WERI-Rb-1 (cell line): ENCODE measurements around the gene CNR2.
"Not testable (repeated sequence)": the region's sequence is repeated elsewhere in the genome, so short reads cannot be mapped to it uniquely, and the experiment has no call there.

Source experiments
- DNase-seq: peaks from one replicate; pipeline ENCODE4 v3.0.0-alpha.2; 2020
- H3K27ac ChIP-seq: fragments of 250-450 bp; sonication (Bioruptor Pico); 2 replicates; pipeline ENCODE4 v1.5.1; 2020; ENCODE audit warnings: mild to moderate bottlenecking, moderate library complexity
- H3K27me3 ChIP-seq: fragments of 250-450 bp; sonication (Bioruptor Pico); 2 replicates; pipeline ENCODE4 v1.5.1; 2021; ENCODE audit warnings: mild to moderate bottlenecking, low read depth, moderate library complexity; ENCODE audit not compliant: insufficient read depth, severe bottlenecking
- H3K36me3 ChIP-seq: fragments of 250-450 bp; sonication (Bioruptor Pico); 2 replicates; pipeline ENCODE4 v1.5.1; 2020; ENCODE audit warnings: mild to moderate bottlenecking, moderate library complexity
- H3K4me3 ChIP-seq: 2 replicates; pipeline ENCODE4 v1.5.1; 2011; ENCODE audit warnings: low read depth, mild to moderate bottlenecking, control low read depth, low read length
- H3K9me3 ChIP-seq: fragments of 250-450 bp; sonication (Bioruptor Pico); 2 replicates; pipeline ENCODE4 v1.5.1; 2021; ENCODE audit warnings: mild to moderate bottlenecking, moderate library complexity; ENCODE audit not compliant: severe bottlenecking
- TF ChIP-seq, protein P1 (sequence below): IDR thresholded peaks from 2 replicates; pipeline ENCODE4 v1.5.1; 2011; ENCODE audit warnings: low read depth, mild to moderate bottlenecking, control low read depth, inconsistent platforms, low read length

The CNR2 gene

DNA sequence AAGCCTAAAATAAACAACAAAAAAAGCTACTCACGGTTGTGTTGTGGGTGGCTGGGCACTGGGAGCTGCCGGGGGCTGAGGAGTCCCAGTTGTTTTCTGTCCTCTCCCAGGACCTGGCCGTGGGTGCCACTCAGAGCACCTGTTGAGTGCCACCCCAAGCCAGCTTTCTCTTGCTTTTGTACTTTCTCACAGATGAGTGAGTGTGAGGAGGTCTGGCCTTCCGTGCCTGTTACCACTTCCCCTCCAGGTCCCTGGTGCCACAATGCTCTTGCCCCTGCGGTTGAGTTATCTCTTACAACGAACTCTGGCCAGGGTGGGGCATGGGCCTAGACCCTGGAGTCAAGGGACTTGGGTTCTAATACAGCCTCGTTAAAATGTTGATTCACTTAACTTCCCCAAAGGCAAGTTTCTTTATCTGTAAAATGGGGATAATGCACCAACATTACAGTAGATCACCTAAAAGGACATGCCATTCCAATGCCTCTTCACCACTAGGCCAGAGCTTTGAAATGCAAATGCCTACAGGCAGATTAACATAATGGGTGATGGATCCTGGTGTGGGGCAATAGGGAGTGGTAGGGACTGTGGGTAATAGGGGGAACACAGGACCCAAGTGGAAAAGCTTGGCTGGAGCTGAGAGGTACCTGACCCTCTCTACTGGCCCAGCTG, at the start of gene CNR2:
Gene CNR2, minus strand, starts transcription at position 151 of the 669 bp plus-strand sequence. CDS start 37,745 bp downstream, outside the sequence.
- DNase-seq, result no peak
- H3K36me3 ChIP-seq, result no peaks in the 10 kb centered on the region
- no peak within 1 kb of the TSS for H3K4me3 ChIP-seq
- TF ChIP-seq, protein P1, sequence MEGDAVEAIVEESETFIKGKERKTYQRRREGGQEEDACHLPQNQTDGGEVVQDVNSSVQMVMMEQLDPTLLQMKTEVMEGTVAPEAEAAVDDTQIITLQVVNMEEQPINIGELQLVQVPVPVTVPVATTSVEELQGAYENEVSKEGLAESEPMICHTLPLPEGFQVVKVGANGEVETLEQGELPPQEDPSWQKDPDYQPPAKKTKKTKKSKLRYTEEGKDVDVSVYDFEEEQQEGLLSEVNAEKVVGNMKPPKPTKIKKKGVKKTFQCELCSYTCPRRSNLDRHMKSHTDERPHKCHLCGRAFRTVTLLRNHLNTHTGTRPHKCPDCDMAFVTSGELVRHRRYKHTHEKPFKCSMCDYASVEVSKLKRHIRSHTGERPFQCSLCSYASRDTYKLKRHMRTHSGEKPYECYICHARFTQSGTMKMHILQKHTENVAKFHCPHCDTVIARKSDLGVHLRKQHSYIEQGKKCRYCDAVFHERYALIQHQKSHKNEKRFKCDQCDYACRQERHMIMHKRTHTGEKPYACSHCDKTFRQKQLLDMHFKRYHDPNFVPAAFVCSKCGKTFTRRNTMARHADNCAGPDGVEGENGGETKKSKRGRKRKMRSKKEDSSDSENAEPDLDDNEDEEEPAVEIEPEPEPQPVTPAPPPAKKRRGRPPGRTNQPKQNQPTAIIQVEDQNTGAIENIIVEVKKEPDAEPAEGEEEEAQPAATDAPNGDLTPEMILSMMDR, result no peak
- no peaks in the 10 kb centered on the region for H3K27me3 ChIP-seq
- H3K9me3 ChIP-seq, result no peaks in the 10 kb centered on the region
- no peak within 1 kb of the TSS for H3K27ac ChIP-seq

GRCh38 chr1:23960291-23961020, 47.3 kb upstream of the CNR2 start:
- Histone ChIP-seq H3K27me3 (no peaks in the 10 kb centered on the region), H3K27ac (peak overlapping the region; percentile 99), H3K4me3 (peak overlapping the region; percentile 90), H3K36me3 (peaks cover 38% of the 10 kb centered on the region), H3K9me3 (no peaks in the 10 kb centered on the region)
- TF ChIP-seq, protein P1, result no peak
- no peak for DNase-seq

- TF ChIP-seq, protein P1, result no peak
- DNase-seq, result peak; percentile 98
- H3K27ac ChIP-seq, result peak within 1 kb of the TSS; percentile 99
Observed at GRCh38 chr1:23959461-23960290, 46.5 kb upstream of the CNR2 start, which contains the start of gene PNRC2. Gene PNRC2, plus strand, starts transcription at chr1:23959828. Its CDS starts 1,630 bp downstream, at chr1:23961458.

GRCh38 chr1:23958810-23959460, 45.8 kb upstream of the CNR2 start:
- H3K4me3 ChIP-seq, result peak overlapping the region; percentile 90

More at GRCh38 chr1:23959461-23960290, 46.5 kb upstream of the CNR2 start, which contains the start of gene PNRC2:
- Histone ChIP-seq H3K27me3 (no peaks in the 10 kb centered on the region), H3K36me3 (peaks cover 30% of the 10 kb centered on the region), H3K9me3 (no peaks in the 10 kb centered on the region), H3K4me3 (peak within 1 kb of the TSS; percentile 90)

DNA sequence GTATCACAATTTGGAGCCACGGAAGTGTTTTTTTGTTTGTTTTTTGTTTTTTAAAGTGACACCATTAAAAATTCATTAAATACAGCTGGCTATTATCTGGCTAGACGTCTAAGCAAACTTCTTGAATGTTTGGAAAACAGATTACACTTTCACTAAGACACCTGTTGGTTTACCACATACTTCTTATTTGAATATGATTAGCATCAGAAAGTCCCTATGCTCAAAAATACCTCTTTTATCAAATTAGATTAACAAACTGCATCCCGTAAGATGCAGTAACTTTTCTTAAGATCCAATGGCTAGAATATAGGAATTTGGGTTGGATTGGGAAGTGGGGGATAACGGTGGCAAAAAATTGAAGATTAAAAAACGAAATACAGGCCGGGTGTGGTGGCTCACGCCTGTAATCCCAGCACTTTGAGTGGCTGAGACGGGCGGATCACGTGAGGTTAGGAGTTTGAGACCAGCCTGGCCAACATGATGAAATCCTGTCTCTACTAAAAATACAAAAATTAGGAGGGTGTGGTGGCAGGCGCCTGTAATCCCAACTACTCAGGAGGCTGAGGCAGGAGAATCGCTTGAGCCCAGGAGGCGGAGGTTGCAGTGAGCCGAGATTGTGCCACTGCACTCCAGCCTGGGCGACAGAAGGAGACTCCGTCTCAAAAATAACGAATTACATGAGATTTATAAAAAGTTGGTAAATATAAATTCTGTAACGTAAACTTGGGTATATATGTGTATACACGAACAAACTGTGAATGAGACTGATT, 45.1 kb upstream of the CNR2 start:
- Histone ChIP-seq H3K36me3 (peaks cover 17% of the 10 kb centered on the region), H3K4me3 (peak overlapping the region; percentile 90), H3K27ac (peak overlapping the region; percentile 99)
- not testable (repeated sequence) for DNase-seq, H3K27me3 ChIP-seq, H3K9me3 ChIP-seq

More at GRCh38 chr1:23958810-23959460, 45.8 kb upstream of the CNR2 start:
- peak overlapping the region; percentile 99 for H3K27ac ChIP-seq
- DNase-seq, result peak; percentile 93
- no peaks in the 10 kb centered on the region for H3K9me3 ChIP-seq
- TF ChIP-seq, protein P1, result no peak
- H3K27me3 ChIP-seq, result no peaks in the 10 kb centered on the region
- peaks cover 23% of the 10 kb centered on the region for H3K36me3 ChIP-seq
